HG03342 (cell line): ENCODE results near the gene RDH12.
"Not testable (repeated sequence)": the region's sequence is repeated elsewhere in the genome, so short reads cannot be mapped to it uniquely, and the experiment has no call there.

Experiments used
- ATAC-seq: cut with Tn5 transposase; IDR thresholded peaks from one replicate; pipeline ENCODE4 v1.9.1; 2021; ENCODE audit warnings: mild to moderate bottlenecking, moderate library complexity; ENCODE audit not compliant: unreplicated experiment

RDH12 gene

DNA sequence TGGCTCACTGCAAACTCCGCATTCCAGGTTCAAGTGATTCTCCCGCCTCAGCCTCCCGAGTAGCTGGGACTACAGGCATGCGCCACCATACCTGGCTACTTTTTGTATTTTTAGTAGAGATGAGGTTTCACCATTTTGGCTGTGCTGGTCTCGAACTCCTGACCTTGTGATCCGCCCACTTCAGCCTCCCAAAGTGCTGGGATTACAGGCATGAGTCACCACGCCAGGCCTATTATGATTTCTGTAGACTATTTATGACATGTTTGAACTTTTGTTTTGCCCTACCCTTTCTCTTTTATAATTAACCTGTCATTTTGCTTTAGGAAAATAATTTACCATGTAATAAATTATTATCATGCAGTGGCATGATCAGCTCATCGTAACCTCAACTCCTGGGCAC lies at the start of gene RDH12:
Gene RDH12, plus strand, starts transcription at position 395 of the 400 bp plus-strand sequence. CDS start 20,757 bp downstream, outside the sequence.
- not testable (repeated sequence) for ATAC-seq

DNA sequence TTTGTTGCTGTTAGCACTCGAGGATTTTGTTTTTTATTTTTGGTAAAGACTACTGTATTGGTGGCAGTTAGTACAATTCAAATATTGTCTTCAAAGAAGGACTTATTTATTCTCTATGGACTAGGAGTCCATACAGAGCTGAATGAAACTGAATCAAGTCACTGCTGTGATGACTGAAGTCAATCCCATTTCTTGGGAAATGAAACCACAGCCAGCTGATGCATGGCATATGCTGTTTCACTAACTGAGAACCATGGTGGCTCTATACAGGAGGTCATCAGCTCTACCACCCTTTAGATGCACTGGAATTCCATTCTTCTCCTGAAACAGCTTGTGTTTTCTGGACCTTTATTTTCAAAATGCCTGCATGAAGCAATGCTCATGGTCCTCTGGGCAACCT lies 49.5 kb upstream of the RDH12 start:
- no peak for ATAC-seq

DNA sequence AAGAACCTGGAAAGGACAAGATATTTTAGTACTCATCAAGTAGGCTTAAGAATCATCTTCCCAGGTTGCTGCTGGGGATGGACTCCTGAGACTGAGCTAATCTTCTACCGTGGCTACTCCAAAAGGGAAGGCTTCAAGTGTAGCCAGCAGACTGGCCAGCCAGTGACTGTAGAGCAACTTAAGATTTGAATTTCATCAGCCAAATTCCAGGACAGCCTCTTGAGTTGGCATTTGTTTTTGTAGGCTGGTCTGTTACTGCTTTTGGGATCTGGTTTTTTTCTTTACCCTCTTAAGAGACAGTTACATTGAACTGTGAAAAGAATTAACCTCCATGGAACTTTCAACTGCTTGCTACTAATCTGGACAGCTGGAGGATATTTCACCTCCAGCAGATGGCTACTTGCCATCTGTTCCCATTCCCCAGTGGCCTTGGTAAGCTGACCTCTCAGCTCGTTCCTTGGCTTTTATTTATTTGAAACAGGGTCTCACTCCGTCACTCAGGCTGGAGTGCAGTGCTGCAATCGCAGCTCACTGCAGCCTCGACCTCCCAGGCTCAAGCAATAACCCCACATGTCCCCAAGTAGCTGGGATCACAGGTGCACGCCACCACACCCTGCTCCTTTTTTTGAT lies 47.9 kb upstream of the RDH12 start:
- ATAC-seq = no peak

DNA sequence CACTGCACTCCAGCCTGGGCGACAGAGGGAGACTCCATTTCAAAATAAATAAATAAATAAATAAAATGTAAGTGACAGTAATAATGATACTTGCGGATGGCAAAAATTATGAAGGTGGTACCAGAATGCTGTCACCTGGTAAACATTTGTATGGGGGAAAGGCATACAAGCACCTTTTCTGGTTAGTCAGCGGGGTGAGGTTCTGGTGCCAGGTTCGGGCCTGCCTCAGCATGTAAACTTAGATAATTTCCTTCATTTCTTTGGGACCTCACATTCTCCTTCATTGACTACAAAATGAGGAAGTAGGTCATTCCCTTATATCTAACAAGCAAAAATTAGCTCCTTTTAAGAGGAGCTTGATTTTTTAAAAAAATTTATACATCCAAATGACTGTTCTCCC lies 38.1 kb upstream of the RDH12 start:
- no peak for ATAC-seq

DNA sequence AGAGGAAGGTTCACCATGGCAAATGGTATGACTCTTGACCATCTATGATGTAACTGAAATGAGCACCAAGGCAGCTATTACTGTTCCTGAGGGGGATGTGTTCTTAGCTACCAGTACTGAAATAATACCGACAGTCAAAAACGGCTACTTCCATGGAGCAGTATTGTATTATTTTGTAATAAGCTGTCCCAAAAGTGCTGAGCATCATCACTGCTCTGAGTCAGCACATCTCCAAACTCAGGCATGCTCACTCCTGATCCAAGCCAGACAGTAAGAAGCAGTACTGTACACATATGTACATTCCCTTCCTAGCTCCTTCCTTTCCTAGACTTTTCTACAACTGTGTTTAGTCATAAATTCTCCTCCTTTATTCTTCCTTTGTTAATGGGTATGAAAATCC lies 35.8 kb upstream of the RDH12 start:
- no peak for ATAC-seq

DNA sequence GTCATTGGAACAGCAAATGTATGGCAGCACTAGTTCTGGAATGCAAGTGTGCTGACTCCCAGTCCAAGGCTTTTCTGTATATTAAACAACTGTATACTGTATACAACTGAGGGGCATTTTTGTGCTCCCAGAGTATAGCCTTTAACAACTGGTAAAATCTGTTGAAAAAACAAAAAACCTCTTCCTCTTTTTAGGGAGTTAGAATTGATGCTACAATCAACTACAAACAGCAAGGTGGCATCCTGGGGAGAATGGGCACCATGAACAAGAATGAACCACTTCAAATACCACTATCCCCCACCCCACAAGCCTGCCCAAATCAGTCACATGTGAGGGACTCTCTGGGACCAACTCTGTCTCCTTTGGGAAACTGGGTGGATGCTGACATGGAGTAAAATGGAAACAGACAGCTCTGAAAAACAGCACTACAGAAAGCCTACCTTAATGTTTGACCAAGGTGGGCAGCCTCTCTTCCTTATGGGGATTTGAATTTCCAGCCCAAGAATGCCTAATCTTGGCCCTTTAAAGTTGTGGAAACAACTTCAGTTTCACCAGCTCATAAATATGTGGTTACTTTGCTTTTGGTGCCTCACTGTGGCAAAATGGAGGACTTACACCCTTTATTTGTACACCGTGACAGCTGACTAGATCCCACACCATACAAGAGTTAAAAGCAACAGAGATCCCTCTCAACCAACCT lies 34.8 kb upstream of the RDH12 start:
- ATAC-seq = peak; percentile 74

DNA sequence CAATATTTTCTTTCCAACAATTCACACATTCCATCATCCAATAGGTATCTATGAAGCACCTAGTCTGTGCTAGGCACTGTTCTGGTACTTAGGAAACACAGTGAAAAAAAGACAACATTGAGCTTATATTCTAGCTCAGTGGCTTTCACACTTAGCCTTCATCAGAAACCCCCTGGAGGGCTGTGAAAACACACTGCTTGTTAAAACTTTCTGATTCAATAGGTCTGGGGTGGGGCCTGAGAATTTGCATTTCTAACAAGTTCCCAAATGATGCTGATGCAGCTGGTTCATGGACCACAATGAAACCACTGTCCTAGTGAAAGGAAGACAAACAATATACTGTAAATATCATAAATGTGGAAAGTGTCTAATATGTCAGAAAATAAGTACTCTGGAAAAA lies 33.1 kb upstream of the RDH12 start:
- ATAC-seq = peak; percentile 58

DNA sequence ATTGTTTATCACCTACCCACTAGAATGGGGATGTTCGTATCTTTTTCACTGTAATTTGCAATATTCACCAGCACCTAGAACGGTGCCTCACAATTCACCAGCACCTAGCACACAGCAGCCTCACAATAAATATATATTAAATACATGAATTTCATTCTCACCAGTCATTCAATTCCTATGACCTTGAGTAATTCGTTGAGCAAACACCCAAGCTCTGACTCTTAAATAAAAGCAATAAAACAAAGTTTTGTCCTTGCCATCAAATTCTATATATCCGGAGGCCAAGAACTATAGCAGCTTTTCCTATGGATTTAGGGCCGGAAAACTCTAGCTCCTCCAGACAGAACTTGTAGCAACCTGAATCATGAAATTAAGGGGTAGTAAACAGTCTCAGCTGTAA lies 28.2 kb upstream of the RDH12 start:
- no peak for ATAC-seq

DNA sequence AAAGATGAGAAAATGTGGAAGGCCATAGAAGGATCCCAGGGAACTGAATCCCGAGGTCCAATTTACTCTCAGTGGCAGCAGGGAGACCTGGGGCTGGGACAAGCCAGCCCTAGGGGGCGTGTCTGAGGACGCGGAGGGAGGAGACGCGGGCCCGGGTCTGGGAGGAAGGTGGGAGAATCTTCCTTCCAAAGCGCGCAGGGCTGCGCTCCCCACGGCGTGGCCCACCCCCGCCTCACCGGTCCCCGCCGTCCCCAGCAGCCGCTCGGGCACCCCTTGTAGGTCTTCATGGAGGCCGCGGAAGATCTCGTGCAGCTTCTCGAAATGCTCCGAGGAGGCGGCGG lies 27.6 kb upstream of the RDH12 start:
- peak; percentile 47 for ATAC-seq

DNA sequence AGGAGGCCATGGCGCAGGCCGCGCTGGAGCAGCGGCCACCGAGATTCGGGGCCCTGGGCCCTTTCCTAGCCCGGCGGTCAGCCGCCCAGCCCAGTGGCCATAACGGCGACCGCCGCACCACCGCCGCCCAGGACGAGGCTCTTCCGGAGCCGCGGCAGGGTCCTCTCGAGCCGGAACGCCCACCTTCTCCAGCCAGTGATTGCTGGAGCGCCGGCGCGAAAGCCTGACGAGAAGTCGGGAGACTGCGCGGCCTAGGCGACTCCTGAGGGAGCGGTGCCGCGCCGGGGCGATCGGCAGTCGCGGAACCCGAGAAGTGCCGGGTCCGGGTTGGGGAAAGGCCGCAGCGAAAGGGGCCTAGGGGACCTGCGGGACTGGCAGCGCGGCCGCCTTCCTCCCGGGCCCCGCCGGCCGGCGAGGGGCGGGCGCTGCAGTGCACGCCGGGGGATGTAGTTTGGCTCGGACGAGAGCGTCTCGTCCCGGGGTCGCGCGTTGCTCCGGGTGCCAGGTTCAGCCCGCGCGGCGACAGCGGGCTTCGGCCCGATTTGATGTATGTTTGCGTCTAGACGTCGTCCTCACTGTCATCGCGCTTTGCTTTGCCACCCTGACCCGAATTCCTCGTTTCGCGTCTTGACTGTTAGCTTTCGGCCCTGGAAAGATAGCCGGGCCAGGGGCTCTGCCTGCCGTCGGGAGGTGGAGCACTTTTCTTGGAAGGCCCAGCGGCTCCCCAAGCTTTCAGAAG lies 27.0 kb upstream of the RDH12 start, which contains the start of gene VTI1B:
Gene VTI1B, minus strand, starts transcription at position 153 of the 739 bp plus-strand sequence. Its CDS starts 143 bp downstream, at position 10.
- peak; percentile 87 for ATAC-seq

DNA sequence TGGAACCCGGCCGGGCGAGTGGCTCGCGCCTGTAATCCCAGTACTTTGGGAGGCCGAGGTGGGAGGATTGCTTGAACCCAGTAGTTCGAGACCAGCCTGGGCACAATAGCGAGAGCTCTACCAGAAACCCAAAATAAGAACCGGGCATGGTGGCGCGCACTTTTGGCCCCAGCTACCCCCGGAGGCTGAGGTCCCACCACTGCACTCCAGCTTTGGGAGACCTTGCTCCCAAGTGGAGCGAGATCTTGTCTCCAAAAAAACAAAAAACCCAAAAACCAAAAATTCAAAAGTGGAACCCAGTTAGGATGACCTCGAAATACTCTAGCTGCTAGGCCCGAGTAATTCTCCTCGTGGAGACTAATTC lies 26.5 kb upstream of the RDH12 start:
- no peak for ATAC-seq

DNA sequence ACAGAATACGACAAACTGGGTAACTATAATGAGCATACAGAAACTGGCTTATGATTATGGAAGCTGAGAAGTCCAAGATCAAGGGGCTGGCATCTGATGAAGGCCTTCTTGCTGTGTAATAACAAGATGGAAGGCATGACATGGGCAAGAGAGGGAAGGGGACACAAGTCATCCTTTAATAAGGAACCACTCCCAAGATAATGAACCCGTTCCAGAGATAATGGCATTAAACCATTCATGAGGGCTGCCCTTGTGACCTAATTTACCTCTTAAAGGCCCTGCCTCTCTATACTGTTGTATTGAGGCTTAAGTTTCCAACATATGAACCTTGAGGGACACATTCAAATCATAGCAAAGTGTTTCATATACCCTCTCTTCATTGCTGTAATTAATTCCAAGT lies 22.7 kb upstream of the RDH12 start:
- ATAC-seq = no peak

DNA sequence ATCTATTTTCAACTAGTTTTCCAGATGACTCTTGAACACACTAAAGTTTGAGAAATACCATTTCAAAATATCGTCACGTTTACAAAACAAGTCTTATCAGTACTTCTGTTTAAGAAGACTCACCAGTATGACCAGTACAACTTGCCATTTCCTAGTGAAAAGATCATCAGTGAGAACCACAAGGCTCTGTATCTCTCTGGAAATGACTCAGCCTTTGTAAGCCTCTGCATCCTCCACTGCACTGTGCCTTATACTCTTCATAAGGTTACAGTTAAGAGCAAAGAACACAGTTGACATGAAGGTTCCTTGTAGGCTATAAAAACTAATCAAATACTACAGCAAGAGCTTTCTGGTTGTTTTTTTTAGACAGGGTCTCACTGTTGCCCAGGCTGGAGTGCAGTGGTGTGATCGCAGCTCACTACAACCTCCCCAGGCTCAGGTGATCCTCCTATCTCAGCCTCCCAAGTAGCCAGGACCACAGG lies 21.5 kb upstream of the RDH12 start:
- peak; percentile 98 for ATAC-seq

DNA sequence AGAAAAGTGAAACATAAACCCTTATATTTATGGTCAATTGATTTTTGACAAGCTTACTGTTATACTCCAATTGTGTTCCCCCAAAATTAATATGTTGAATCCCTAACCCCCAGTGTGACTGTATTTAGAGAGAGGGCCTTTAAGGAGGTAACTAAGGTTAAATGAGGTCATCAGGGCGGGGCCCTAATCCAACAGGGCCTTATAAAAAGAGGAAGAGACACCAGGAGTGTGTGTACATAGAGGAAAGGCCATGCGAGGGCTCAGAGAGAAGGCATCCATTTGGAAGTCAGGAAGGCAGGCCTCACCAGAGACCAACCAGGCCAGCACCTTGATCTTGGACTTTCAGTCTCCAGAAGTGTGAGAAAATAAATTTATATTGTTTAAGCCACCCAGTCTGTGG lies 20.7 kb upstream of the RDH12 start:
- ATAC-seq = no peak

DNA sequence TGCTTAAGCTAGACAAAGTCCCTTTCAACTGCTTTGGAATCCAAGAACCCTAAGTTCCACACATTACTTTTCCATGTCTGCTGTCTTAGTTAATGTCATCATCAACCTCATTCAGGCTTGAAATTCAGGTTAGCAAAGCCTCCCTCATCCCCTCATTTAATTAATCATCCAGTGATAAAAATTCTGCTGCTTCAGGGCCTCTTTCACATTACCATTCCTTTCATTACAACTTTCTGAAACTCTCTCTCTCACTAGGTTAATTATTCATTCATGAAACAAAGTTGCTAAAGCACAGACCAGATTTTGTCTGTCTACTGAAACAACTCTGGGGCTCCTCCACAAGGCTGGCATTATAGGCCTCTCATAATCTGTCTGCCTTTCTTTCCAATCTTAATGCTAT lies 17.8 kb upstream of the RDH12 start:
- no peak for ATAC-seq

DNA sequence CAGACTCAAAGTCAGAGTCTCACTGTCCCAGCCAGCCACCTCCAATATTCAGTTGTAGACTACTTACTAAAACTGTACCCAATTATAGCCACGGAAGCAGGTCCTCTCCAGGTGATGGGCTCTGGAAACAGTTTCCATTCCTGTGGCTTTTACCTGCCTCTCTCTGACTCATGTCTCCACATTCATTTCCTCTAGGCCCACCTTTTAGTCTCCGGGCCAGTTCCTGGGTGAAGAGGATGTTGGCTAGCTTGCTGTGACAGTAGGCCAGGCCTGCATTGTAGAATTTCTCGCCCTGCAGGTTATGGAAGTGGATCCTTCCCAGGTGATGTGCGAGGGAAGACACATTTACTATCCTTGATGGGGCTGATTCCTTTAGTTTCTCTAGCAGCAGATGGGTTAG lies 11.7 kb upstream of the RDH12 start:
- no peak for ATAC-seq

DNA sequence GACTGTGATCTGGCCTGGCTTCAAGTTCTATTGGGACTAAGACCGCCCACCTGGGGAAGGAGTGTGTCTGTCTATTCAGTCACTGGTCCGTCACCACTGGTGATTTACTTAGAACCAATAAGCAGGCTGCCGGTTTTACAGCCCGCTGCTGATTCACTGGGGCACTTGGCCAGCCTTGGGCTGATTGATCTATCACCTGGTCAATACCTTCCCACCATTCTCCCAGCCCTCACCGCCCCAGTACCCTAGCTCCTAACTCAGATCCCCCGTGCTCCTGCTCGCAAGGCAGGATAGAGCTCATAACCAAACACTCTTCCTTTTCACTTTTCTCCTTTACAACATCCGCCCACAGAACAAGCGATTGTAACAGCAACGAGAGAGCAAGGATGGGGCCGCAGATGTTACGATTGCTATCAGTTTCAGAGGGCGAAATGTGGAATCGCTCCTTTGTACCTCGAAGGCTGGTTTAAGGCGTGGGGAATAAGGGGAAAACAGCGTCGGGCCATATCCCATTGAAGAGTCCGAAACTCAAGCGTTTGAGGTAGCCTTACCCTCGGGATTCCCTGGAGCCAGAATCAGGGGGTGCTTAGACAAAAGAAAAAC lies 6.8 kb upstream of the RDH12 start:
- ATAC-seq = peak; percentile 80

DNA sequence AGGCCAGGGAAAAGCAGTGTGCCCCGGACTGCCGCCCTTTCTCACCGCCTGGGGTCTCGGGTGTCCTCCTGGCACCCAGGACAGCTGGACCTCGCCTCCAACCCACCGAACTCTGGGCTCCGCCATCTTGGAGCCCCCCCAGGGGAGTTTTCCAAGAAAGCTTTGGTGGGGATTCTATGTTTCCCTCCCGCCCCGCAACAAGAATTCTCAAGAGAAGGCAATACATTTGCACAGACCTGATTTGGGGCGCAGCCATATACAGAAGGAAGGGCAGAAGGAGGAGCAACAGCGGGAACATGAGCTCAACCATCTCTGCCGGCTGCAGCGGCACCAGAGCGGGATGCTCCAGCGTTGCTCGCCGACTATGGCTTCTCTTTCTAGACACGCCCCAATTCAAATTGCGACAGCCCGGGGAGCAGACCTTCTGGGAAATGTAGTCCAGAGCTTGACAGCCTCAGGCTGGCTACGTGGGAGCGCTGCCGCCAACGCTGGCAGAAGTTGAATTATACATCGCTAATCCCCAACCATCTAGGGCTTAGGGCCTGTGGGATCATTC lies 6.2 kb upstream of the RDH12 start, which contains the start of gene RDH11:
Gene RDH11, minus strand, starts transcription at position 371 of the 556 bp plus-strand sequence. Its CDS starts 61 bp downstream, at position 310.
- peak; percentile 89 for ATAC-seq

DNA sequence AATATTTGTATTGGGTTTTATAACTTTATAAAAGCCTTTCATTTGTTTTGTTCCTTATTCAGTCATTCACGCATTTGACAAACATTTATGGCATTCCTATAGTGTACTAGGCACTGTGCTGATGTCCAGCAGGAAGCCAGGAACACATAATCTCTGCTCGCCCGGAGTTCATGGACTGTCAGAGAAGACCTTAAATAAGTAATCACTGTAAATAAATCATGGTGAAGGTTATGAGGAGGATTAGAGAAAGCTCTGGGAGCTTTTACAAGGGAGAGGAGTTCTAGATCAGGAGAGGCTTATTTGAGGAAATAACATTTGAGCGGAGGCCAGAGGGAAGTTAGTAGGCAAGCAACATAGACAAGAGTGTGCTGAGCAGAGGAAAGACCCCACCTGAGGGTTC lies 4.7 kb upstream of the RDH12 start:
- ATAC-seq = no peak

DNA sequence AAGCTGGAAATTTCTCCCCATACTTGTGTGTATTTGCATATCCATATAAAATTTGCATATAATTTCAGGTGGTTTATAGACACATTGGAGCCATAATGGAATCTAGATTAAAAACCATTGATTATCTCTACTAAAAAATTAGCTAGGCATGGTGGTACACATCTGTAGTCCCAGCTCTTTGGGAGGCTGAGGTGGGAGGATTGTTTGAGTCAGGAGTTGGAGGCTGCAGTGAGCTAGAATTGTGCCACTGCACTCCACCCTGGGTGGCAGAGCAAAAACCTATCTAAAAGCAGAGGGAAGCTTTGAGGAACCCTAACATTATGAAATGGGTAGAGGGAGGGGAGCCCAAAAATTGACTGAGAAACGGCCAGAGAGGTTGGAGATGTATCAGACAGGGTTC lies 3.5 kb upstream of the RDH12 start:
- no peak for ATAC-seq

DNA sequence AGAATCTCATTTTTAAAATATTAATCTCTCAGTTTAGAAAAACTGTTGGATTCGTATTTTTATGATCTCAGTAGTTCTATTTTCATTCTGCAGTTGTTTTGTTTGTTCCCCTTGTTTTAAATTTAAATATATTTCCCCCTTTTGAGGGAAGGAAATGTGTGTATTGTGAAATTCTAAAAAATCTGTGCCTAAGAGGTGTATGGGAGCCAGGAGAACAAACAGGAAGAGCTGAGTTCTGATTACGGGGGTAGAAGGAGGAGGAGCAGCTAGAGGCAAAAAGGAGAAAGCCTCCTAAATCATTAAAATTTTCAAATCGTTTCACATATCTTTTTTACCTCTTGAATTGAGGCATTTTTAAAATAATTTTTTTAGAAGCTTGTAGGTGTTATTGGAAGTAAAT lies 2.3 kb downstream of the RDH12 start:
- ATAC-seq = no peak
